ENCODE data around the gene ZSCAN29.
A peak's percentile ranks its signal among the peaks of the same experiment; 100 is the strongest.

ZSCAN29 gene

GRCh38 chr15:43378601-43379000, 7.8 kb upstream of the ZSCAN29 start:
- no peak for DNase-seq (ENCODE audit: extremely low read depth, low read depth)
- TF ChIP-seq CTCF (IDR thresholded peaks at IDR 0.05; ENCODE audit: low read depth, low read length), result no peak

- no peak for DNase-seq (ENCODE audit: extremely low read depth, low read depth)
These were observed 5.3 kb upstream of the ZSCAN29 start for GRCh38 chr15:43376017-43376705.

GRCh38 chr15:43370310-43370974, 401 bp downstream of the ZSCAN29 start:
- no peak for DNase-seq (ENCODE audit: extremely low read depth, low read depth)
- no peak for TF ChIP-seq CTCF (IDR thresholded peaks at IDR 0.05; ENCODE audit: low read depth, low read length)

More at GRCh38 chr15:43376017-43376705, 5.3 kb upstream of the ZSCAN29 start:
- TF ChIP-seq CTCF (IDR thresholded peaks at IDR 0.05; ENCODE audit: low read depth, low read length), result peak; percentile 80

- no peak for DNase-seq (ENCODE audit: extremely low read depth, low read depth)
- TF ChIP-seq CTCF (IDR thresholded peaks at IDR 0.05; ENCODE audit: low read depth, low read length), result no peak
These were observed 9.4 kb downstream of the ZSCAN29 start for GRCh38 chr15:43361313-43361903.

GRCh38 chr15:43360821-43361220, 10.0 kb downstream of the ZSCAN29 start:
- no peak for DNase-seq (ENCODE audit: extremely low read depth, low read depth)
- no peak for TF ChIP-seq CTCF (IDR thresholded peaks at IDR 0.05; ENCODE audit: low read depth, low read length)

GRCh38 chr15:43352693-43353382, 18.0 kb downstream of the ZSCAN29 start:
- DNase-seq (ENCODE audit: extremely low read depth, low read depth), result no peak
- TF ChIP-seq CTCF (IDR thresholded peaks at IDR 0.05; ENCODE audit: low read depth, low read length), result no peak
